ENCODE measurements around the gene SHH. TPM values are rescaled to one million over a fixed set of nuclear protein-coding genes. Genes with fewer than 3 reads are reported as not detected.

Gene SHH
- total RNA-seq, 1 donor from 2014 or later = 0.58 TPM

DNA sequence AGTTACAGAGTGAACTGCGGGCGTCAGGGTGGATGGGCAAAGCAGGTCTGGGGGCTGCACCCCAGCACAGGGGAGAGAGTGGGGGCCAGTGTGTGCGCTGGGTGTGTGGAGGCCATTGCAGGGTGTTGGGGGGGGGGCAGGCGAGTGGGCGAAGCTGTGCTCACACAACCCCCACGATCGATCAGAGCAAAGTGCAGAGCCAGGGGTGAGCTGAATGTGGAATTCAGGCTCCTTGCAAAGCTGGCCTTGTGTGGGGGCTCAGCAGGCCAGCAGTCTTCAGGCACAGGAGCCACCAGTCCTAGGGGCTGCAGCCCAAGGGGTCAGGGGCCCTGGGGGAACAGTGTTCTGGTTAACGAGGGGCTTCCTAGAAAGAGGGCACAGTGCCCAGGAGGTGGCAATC, 862 bp upstream of the SHH start:
- Mint-ChIP-seq H3K4me1 (peaks cover 24% of the 10 kb centered on the region), H3K4me3 (no peak overlapping the region), H3K9me3 (no peaks in the 10 kb centered on the region), H3K36me3 (peaks cover 1% of the 10 kb centered on the region), H3K27ac (no peak overlapping the region), H3K27me3 (ENCODE audit: low read depth) (peaks cover 89% of the 10 kb centered on the region)
- TF ChIP-seq CTCF (IDR thresholded peaks at IDR 0.05; ENCODE audit: unreplicated experiment) = no peak
- DNase-seq (ENCODE audit: low spot score in 2 of 2, unreplicated experiment in 2 of 2) = no peak

DNA sequence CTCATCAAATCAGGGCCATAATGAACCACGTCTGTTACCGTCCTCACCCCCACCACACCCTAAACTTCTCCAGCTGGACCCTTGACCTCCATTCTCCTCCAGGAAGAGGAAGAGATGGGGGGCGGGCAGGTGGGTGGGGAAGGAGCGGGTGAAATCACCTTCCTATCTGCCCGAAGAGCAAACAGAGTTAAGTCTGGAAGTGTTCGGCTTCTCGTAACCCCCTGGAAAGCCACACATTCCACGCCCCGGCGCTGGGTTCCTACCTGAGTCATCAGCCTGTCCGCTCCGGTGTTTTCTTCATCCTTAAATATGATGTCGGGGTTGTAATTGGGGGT, 736 bp downstream of the SHH start:
- TF ChIP-seq CTCF (IDR thresholded peaks at IDR 0.05; ENCODE audit: unreplicated experiment) = no peak
- DNase-seq (ENCODE audit: low spot score in 2 of 2, unreplicated experiment in 2 of 2) = no peak
- Mint-ChIP-seq H3K4me1 (peaks cover 30% of the 10 kb centered on the region), H3K9me3 (no peaks in the 10 kb centered on the region), H3K36me3 (peaks cover 1% of the 10 kb centered on the region), H3K27ac (no peak overlapping the region), H3K4me3 (peak overlapping the region; percentile 64), H3K27me3 (ENCODE audit: low read depth) (peaks cover 94% of the 10 kb centered on the region)

GRCh38 chr7:155810770-155811559, 1.3 kb downstream of the SHH start:
- peaks cover 95% of the 10 kb centered on the region for H3K27me3 Mint-ChIP-seq (ENCODE audit: low read depth)
- DNase-seq (ENCODE audit: low spot score in 2 of 2, unreplicated experiment in 2 of 2) = no peak
- H3K4me3 Mint-ChIP-seq = peak overlapping the region; percentile 24
- peaks cover 1% of the 10 kb centered on the region for H3K36me3 Mint-ChIP-seq
- TF ChIP-seq CTCF (IDR thresholded peaks at IDR 0.05; ENCODE audit: unreplicated experiment) = no peak
- H3K4me1 Mint-ChIP-seq = peaks cover 30% of the 10 kb centered on the region
- H3K9me3 Mint-ChIP-seq = no peaks in the 10 kb centered on the region
- H3K27ac Mint-ChIP-seq = no peak overlapping the region

- Mint-ChIP-seq H3K4me1 (peaks cover 33% of the 10 kb centered on the region), H3K9me3 (no peaks in the 10 kb centered on the region), H3K4me3 (peak overlapping the region; percentile 24), H3K36me3 (peaks cover 1% of the 10 kb centered on the region), H3K27me3 (ENCODE audit: low read depth) (peaks cover 93% of the 10 kb centered on the region), H3K27ac (no peak overlapping the region)
- no peak for DNase-seq (ENCODE audit: low spot score in 2 of 2, unreplicated experiment in 2 of 2)
- no peak for TF ChIP-seq CTCF (IDR thresholded peaks at IDR 0.05; ENCODE audit: unreplicated experiment)
These were observed 2.1 kb downstream of the SHH start for GRCh38 chr7:155809947-155810769.

DNA sequence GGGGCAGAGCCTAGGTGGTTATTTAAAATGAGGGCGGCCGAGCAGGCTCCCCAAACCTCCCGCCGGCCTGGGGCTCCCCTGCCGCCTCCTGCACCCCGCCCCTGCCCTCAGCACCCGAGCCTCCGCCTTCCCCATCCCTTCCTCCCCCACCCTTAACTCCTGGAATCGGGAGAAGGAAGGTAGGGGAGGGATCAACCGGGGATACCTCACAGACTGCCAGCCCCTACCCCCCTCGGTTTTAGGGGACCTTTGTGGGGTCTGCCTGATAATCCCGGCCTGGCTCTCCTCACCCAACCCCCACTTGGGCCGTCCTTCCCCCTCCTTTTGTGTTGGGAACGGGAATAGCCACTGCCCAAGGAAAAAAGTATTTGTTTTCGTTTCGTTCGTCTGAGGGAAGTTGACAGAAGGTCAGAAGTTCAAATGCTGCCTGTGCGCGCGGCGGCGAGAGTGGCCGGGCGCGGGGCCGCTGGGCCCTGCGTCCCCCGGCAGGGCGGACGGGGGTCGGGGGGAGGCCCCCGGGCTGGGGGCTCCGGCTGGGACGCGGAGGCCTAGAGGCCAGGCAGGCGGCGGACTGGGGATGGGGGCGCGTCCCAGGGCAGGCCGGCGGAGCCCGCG, 2.8 kb downstream of the SHH start:
- no peak for TF ChIP-seq CTCF (IDR thresholded peaks at IDR 0.05; ENCODE audit: unreplicated experiment)
- Mint-ChIP-seq H3K36me3 (peaks cover 1% of the 10 kb centered on the region), H3K27ac (no peak overlapping the region), H3K9me3 (no peaks in the 10 kb centered on the region), H3K4me3 (peak overlapping the region; percentile 56), H3K27me3 (ENCODE audit: low read depth) (peaks cover 92% of the 10 kb centered on the region), H3K4me1 (peaks cover 34% of the 10 kb centered on the region)
- DNase-seq (ENCODE audit: low spot score in 2 of 2, unreplicated experiment in 2 of 2) = no peak
